ENCODE measurements around the gene TOR4A.

TOR4A gene

GRCh38 chr9:137296670-137297664 is 19.4 kb downstream of the TOR4A start:
- DNase-seq: no peak

- no peak for DNase-seq
Measured at GRCh38 chr9:137297966-137298365, 20.4 kb downstream of the TOR4A start.

GRCh38 chr9:137298401-137299202 is 21.1 kb downstream of the TOR4A start:
- no peak for DNase-seq

GRCh38 chr9:137299203-137299565 is 21.7 kb downstream of the TOR4A start:
- DNase-seq: no peak

GRCh38 chr9:137299938-137300337 is 22.4 kb downstream of the TOR4A start:
- DNase-seq: no peak

- DNase-seq: no peak
Measured at GRCh38 chr9:137300567-137301080, 23.1 kb downstream of the TOR4A start.

- no peak for DNase-seq
Measured at GRCh38 chr9:137301081-137301947, 23.8 kb downstream of the TOR4A start.

- peak; percentile 89 for DNase-seq
Measured at GRCh38 chr9:137302118-137302448, 24.6 kb downstream of the TOR4A start, which contains the start of gene NRARP. TSS of gene NRARP (minus strand) at chr9:137302271. CDS start at chr9:137301928, 343 bp downstream.

GRCh38 chr9:137302449-137303150 is 25.1 kb downstream of the TOR4A start:
- no peak for DNase-seq

- peak; percentile 56 for DNase-seq
Measured at GRCh38 chr9:137303151-137303892, 25.8 kb downstream of the TOR4A start.

- DNase-seq: peak; percentile 45
Measured at GRCh38 chr9:137303893-137304382, 26.4 kb downstream of the TOR4A start.

GRCh38 chr9:137304383-137305059 is 27.0 kb downstream of the TOR4A start:
- peak; percentile 56 for DNase-seq

GRCh38 chr9:137305060-137305797 is 27.7 kb downstream of the TOR4A start:
- peak; percentile 76 for DNase-seq

GRCh38 chr9:137305798-137306065 is 28.2 kb downstream of the TOR4A start:
- DNase-seq: no peak

GRCh38 chr9:137306066-137306849 is 28.7 kb downstream of the TOR4A start:
- peak; percentile 58 for DNase-seq

- DNase-seq: peak; percentile 48
Measured at GRCh38 chr9:137306850-137307254, 29.3 kb downstream of the TOR4A start.

GRCh38 chr9:137307255-137308056 is 29.9 kb downstream of the TOR4A start:
- DNase-seq: no peak

GRCh38 chr9:137308057-137308619 is 30.6 kb downstream of the TOR4A start:
- peak; percentile 38 for DNase-seq
